H1 (cell line): Measurements from ENCODE around the gene RCC1. TPM values are rescaled to one million over a fixed set of nuclear protein-coding genes. Genes with fewer than 3 reads are reported as not detected.

ENCODE experiments used
- NANOG ChIP-seq: IDR thresholded peaks from 2 replicates; pipeline ENCODE4 v1.6.1; 2011; ENCODE audit warnings: low read length, low read depth, mild to moderate bottlenecking, inconsistent platforms; ENCODE audit not compliant: insufficient read depth, poor library complexity, severe bottlenecking
- polyA plus RNA-seq, 7 experiments: library from polyadenylated mRNA; depleted of rRNA in 3 of 7; stranded (reverse) in 5 of 7; unstranded in 2 of 7; fragments of >200 nt in 5 of 7; fragments of 200-250 nt in 2 of 7; gene quantifications; 1 replicate in 5 of 7; 2 replicates in 1 of 7; 4 replicates in 1 of 7; pipeline versions ENCODE4 v1.2.1 to v1.2.3, GENCODE V29; 2011 to 2013; ENCODE audit warnings: missing spikeins in 2 of 7, mixed read lengths in 2 of 7
- total RNA-seq: library from RNA; stranded (reverse); fragmentation: NEBNext Ultra II Directional; extraction: Animal tissue kit (Norgen Biotek cat#: 25700); gene quantifications from 2 replicates; pipeline ENCODE4 v1.2.1, GENCODE V29; 2021

Gene RCC1
- total and polyA plus RNA-seq, 2 of the 8 experiments (the other 6 are each of a cell fraction or from before 2014, with no cell fraction given): 48.5 to 98.4 TPM

- TF ChIP-seq NANOG: no peak
- TF ChIP-seq, all 59 proteins: peak for 23
These were observed 12.3 kb downstream of the RCC1 start (continued) for GRCh38 chr1:28518000-28518744.
